GM18909 (cell line): Measurements from ENCODE around the gene MEGF9.
"Not testable (repeated sequence)": the region's sequence is repeated elsewhere in the genome, so short reads cannot be mapped to it uniquely, and the experiment has no call there.

Experiments used
- ATAC-seq: cut with Tn5 transposase; IDR thresholded peaks from one replicate; pipeline ENCODE4 v1.9.1; 2021; ENCODE audit warnings: mild to moderate bottlenecking; ENCODE audit not compliant: unreplicated experiment, poor library complexity

Gene MEGF9

DNA sequence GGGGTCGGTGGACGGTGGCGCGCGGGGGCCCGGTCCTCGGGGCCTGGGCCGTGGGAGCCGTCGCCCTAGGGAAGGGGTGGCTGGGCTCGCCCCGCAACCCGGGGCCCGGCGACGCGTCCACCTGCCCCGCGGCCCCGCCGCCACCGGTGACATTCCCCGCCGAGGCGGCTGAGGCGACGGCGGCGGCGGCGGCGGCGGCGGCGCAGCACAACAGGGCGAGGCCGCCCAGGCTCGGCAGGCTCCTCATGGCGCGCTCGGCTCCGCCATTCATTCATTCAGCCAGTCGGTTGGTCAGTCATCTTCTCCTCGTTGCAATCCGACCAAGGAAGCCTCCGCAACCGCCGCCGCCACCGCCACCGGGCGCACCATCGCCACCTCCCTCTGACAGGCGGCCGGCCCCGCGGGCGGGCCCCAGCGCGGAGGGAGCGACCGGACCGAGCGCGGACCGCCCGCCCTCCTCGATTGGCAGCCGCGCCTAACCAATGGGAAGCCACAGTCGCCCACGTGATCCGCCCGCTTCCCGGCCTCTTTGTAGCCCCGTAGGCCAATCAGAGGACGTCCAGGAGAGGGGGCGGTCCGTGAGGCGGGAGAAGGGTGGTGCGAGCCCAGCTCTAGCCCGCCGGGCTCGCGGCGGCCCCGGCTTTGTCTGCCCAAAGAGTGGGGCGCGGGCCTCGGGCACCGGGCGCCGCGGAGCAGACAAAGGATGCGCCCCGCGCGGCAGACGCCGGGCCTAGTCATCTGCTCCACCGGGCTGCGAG lies at the start of gene MEGF9:
MEGF9 (minus strand) TSS at position 383 of the 758 bp plus-strand sequence; CDS start at position 271, 112 bp downstream.
- peak; percentile 96 for ATAC-seq

DNA sequence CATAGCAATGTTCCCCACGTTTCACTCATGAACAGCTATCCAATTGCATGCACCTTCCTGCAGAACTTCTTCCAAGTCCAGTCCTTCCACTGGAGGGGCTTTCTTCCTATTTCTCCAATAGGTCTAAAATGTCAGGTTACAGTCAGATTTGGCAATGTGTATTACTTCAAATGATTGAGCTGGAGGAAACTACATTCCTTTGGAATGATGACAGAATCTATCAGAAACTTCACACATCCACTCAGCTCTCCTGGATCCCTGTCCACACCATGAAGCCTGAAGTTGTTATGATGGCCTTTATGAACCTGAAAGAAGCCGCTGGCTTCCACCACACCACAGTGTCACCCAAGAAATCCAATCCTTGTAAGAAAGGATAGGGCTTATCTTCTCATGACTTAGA lies 46.7 kb upstream of the MEGF9 start:
- ATAC-seq, result no peak

DNA sequence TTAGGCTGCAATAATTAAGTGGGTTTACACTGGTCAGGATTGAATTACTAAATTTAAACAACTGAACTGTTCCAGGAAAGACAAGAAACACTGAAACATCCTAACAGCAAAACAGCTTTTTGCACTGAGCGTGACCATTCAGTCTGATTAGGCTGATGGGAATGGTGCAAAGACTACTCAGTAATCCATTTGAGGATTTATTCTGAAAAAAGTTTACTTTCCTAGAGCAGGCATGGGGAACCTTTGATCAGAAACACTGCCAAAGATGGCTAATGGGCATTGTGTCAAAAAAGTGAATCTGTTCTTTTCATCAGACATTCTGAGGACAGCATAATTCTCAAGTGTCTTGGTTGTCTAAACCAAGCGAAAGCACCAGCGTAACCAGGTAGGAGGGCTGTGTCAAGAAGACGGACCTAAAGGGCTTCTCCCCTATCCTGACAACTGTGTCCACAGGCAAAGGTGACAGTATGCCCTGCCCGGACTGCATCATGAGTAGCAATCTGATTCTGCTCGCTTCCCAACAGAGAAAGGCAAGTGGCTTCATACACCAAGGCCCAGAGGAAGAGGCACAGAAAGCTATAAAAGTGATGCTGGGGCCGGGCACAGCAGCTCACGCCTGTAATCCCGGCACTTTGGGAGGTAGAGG lies 45.6 kb upstream of the MEGF9 start:
- ATAC-seq, result no peak

DNA sequence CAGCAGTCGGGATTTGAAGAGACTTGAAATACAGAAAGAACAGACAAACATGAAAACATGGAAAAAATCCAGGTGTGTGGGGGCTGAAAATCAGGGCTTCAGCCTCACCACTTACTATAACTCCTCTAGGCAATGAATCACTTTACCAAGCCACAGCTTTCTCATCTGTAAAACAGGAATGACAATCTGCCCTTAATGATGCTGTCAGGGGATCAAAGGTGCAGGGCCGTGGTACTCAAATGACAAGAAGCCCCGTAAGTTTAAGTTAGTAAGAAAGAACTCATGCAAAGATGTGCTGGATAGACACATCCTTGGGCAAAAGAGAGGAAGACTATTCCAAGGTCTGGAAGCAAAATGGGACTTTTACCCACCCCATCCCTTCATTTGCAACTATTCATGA lies 44.3 kb upstream of the MEGF9 start:
- ATAC-seq, result no peak

DNA sequence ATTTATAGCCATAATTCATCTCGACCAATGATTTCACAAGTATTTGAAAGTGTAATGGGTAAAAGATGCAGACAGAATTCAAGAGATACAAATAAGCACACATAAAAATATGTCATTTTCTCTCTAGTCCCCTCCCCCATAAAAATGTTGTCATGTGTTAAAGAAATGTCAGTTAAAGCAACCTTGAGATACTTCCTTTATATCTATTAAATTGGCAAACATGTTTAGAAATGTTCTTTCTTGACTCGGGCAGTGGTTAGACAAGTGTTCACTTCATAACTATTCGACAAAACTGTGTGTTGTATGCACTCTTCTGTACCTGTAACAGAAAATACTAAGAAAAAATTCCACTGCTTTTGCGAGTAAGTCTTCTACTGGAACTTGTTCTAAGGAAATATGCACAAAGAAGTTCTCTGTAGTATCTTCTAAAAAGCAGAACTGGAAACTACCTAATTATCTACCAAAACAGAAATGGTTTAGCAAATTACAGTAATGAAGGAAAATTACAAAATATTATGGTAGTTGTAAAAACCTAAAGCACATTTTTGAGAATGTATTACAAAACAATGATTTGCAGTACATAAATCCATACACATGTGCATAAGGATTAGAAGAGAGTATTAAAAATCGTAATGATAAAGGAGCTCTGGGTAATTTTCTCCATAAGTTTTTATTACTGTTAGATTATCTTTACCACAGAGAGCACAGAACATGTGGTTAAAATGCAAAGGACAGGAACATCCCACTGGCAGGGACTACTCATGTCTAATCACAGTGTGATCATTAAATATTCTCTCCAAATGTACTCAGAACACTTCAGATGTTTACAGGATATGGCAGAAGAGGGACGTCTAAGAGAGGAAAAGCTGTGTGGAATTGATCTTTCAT lies 43.0 kb upstream of the MEGF9 start:
- no peak for ATAC-seq

DNA sequence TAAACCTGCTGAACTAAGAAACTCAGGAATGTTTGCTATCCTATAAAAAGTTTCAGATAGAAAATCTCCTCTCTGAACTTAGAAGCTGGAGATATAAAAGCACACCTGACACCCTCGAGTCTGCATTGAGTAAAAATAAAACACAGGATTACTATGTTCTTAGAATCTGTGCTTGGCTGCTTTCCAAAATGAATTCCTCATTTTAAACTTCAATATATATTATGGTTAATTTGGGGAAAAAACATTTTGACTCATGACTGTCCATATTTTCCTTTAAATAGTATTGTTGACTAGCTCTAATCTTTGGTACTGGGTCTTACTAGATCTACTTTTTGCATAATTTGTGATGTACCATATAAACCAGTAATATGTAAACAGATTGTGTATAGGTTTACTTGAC lies 42.3 kb upstream of the MEGF9 start:
- no peak for ATAC-seq

DNA sequence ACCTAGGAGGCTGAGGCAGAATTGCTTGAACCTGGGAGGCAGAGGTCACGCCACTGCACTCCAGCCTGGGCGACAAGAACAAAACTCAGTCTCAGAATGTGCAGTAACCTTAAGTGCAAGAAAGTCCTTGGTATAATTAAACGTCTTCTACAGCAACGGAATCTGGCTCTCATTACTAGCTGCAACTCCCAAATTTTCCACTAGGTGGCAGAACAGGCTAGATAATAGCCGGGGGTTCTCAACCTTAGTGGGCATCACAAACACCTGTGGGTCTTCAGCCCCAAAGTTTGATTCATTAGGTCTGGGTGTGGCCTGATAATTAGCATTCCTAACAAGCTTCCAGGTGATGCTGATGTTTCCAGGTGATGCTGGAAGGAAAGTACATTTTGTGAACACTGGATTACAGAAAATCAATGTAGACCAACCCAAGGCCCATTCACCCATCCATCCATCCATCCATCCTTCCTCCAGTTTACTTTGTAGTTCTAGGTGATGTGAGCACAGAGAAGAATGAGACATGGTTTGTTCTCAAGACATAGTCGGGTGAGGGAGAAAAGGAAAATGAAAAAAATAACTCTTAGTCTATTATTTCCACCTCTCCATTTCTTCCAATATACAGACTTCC lies 41.7 kb upstream of the MEGF9 start:
- peak; percentile 63 for ATAC-seq

DNA sequence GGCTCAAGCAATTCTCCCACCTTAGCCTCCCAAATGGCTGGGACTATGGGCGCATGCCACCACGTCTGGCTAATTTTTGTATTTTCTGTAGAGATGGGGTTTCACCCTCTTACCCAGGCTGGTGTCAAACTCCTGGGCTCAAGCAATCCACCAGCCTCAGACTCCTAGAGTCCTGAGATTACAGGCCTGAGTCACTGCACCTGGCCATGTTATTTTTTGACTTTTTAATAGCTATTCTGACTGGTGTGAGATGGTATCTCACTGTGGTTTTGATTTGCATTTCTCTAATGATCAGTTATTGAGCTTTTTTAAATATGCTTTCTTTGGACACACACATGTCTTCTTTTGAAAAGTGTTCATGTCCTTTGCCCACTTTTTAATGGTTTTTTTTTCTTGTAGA lies 40.8 kb upstream of the MEGF9 start:
- peak; percentile 62 for ATAC-seq

DNA sequence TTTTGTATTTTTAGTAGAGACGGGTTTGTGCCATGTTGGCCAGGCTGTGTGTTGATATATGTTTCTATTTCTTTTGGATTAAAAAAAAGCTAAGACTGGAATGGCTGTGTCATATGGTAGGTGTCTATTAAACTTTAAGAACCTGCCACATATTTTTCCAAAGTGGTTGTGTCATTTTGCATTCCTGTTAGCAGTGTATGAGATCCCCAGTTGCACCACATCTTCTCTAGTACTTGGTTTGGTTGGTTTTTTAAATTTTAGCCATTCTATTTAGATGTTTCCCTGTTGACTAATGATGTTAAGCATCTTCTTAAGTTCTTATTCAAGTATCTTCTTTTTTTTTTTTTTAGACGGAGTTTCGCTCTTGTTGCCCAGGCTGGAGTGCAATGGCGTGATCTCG lies 36.2 kb upstream of the MEGF9 start:
- ATAC-seq, result no peak

DNA sequence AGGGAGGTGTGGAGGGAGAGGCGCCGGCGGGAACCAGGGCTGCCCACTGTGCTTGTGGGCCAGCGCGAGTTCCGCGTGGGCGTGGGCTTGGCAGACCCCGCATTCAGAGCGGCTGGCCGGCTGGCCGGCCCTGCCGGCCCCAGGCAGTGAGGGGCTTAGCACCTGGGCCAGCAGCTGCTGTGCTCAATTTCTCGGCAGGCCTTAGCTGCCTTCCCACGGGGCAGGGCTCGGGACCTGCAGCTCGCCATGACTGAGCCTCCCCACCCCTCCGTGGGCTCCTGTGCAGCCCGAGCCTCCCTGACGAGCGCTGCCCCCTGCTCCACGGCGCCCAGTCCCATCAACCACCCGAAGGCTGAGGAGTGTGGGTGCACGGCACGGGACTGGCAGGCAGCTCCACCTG lies 32.1 kb upstream of the MEGF9 start:
- not testable (repeated sequence) for ATAC-seq

DNA sequence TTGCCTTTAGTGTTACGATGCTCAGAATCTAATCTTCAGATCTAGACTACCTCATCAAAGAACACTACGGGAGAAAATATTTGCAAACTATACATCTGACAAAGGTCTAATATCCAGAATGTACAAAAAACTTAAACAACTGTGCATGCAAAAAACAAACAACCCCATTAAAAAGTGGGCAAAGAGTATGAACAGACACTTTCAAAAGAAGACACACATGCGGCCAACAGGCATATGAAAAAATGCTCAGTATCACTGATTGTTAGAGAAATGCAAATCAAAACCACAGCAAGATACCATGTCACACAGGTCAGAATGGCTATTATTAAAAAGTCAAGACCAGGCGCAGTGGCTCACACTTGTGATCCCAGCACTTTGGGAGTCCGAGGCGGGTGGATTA lies 31.0 kb upstream of the MEGF9 start:
- no peak for ATAC-seq

DNA sequence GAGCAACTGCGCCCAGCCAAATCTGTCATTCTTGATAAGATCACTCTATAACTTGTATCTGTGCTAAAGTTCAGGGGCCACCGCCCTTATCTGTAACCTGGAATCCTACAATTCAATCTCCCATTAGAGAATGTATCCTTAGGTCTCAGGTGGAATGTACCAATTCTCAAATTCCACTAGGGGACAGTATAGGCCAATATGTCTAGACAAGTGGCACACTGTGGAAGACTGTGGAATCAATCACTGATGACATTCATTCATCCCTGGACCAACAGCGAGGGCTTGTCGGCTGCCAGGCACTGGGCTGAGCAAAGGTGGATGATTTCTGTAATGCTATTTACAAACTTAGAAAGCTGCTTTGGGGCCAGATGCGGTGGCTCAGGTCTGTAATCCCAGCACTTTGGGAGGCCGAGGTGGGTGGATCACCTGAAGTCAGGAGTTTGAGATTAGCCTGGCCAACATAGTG lies 28.7 kb upstream of the MEGF9 start:
- ATAC-seq, result no peak

DNA sequence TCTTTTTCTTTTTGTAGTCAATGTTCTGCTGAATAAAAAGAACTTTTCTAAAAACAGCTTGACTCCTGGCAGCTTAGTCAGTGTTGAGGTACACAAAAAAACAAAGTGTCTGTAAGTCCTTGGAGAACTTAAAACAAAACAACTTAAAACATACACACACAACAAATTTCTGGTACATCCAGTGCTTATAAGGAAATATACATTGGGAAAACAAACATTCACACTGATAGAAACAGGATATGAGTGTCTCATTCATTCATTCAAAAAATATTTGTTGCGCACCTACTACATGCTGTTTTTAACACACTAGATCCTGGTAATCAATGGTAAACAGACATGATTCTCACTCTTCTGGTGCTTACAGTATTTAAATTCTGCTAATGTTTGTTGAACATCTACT lies 27.4 kb upstream of the MEGF9 start:
- ATAC-seq, result no peak

DNA sequence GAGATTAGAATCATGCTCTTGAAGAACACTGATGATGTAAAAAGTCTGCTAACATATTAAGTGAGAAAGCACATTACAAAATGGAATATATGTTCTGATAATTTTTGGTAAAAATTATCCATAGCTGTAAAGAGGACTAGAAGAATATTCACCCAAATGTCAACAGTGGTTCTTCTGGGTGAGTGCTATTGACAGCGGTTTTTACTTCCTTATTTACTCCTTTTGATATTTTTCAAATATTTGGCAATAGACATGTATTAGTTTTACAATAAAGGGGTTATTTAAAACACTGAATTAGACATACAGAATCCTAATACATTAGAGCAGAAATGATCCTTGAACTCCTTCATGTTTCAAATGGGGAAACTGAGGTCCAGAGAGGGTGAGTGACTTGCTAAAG lies 26.9 kb upstream of the MEGF9 start:
- no peak for ATAC-seq

DNA sequence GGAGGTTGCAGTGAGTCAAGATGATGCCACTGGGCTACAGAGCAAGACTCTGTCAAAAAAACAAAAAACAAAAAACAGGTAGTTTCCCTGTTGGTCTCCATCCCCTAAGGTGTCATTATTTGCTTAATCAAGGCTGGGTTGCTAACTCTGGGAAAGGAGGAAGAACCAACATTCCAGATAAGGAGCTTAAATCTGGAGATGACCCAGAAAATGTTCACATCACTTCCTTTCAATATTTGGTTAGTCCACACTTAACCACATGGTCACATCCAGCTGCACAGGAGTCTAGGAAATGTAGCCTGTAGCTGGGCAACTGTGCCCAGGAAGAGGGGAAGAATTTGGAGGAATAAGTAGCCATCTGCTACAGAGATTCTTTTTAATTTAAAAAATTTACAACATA lies 25.9 kb upstream of the MEGF9 start:
- no peak for ATAC-seq

DNA sequence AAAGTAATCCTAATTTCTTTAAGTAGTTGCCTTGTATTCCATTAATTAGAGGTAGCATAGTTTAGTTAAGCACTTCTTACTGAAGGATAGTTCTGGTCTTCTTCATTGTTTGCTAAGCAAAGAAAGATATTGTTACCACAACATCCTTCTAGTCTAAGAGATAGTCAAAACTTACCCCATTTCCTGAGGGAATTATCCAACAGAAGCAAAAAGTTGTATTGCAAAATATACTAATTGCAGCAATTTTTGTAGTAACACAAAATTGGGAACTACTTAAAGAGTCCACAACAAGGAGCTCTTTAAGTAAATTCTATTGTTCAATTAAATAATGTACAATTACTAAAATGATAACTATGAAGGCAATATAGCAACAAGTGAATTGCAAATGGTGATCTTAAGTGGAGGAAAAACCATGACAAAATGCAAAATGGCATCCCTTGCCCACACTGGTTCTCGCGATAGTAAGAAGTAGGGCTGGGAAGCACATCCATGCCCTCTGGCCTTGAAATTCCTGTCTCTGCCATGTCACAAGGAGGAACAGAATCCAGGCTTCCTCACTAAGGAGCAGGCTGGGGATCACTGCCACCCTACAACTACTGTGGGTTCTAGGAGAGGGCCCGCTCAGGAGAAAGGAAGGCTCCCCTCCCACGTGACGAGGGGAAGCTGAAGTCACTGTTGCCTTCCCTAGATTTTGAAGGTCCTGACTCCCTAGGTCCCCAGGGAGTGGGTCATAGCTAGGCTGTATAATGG lies 23.3 kb upstream of the MEGF9 start:
- no peak for ATAC-seq

DNA sequence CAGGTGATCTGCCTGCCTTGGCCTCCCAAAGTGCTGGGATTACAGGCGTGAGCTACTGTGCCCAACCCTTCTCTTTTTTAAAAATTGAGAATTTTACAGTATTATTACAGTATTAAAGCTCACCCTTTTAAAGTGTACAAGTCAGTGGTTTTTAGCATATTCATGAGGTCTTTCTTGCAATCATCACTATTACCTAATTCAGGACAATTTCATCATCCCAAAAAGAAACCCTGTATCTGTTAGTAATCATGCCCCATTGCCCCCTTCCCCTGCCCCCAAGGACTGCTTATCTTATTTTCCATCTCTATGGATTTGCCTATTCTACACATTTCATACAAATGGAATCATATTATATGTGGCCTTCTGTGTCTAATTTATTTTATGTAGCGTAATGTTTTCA lies 22.6 kb upstream of the MEGF9 start:
- no peak for ATAC-seq

DNA sequence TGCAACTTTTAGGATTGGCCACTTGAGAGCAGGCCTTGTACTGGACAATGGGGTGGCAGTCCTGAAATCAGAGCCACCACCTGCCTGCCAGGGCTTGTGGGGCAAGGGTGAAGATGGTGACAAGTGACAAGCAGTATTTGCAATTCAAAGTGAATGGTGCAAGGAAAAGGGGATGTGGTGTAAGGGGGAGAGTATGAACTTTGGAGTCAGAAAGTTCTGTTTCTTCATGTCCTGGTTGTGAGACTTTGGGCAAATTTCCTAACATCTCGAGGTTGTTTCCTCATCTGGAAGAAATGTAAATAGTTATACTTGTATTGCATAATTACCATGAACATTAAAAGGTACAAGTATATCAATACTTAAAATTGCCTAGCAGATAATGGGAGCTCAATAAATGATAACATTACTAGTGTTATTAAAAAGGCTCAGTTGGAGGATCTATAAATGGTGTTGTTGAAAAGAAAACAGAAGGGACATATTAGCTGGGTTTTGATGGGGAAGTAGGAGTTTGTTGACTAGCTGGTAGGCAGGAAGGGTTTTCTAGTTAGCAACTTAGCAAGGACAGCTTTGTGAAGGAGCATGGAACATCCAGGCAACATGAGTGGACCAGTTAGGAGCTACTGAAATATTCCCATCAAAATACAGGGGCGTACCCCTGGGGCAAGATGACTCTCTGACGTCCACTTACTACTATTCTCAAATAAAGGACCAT lies 21.3 kb upstream of the MEGF9 start:
- ATAC-seq, result no peak
